GM23248 (cell line): ENCODE measurements around the gene DUSP10. TPM values are rescaled to one million over a fixed set of nuclear protein-coding genes. Genes with fewer than 3 reads are reported as not detected.
A peak's percentile ranks its signal among the peaks of the same experiment; 100 is the strongest.

ENCODE experiments used
- DNase-seq: peaks from one replicate; pipeline ENCODE4 v3.0.0-alpha.2; 2015
- H2AFZ ChIP-seq: fragments of 200-600 bp; sonication (generic); 2 replicates; pipeline ENCODE4 v1.6.1; 2016; ENCODE audit warnings: antibody characterized with exemption
- H3F3A ChIP-seq: fragments of 200-600 bp; sonication (generic); 2 replicates; pipeline ENCODE4 v1.6.1; 2016; ENCODE audit warnings: mild to moderate bottlenecking, antibody characterized with exemption, mixed run types; ENCODE audit not compliant: insufficient read depth
- H3K27ac ChIP-seq: fragments of 200-600 bp; sonication (generic); 2 replicates; pipeline ENCODE4 v1.5.1; 2016; ENCODE audit warnings: mild to moderate bottlenecking
- H3K27me3 ChIP-seq: fragments of 200-600 bp; sonication (generic); replicated peaks from 2 replicates; pipeline ENCODE4 v1.6.1; 2016; ENCODE audit warnings: mild to moderate bottlenecking; ENCODE audit not compliant: insufficient read depth
- H3K36me3 ChIP-seq: fragments of 200-600 bp; sonication (generic); 2 replicates; pipeline ENCODE4 v1.6.1; 2016; ENCODE audit warnings: low read depth, mild to moderate bottlenecking
- H3K4me1 ChIP-seq: fragments of 200-600 bp; sonication (generic); 2 replicates; pipeline ENCODE4 v1.6.1; 2016; ENCODE audit warnings: mild to moderate bottlenecking; ENCODE audit not compliant: insufficient read depth
- H3K4me2 ChIP-seq: fragments of 200-600 bp; sonication (generic); one replicate; pipeline ENCODE4 v1.6.1; 2016; ENCODE audit warnings: mild to moderate bottlenecking; ENCODE audit not compliant: unreplicated experiment
- H3K4me3 ChIP-seq: fragments of 200-600 bp; sonication (generic); 2 replicates; pipeline ENCODE4 v1.5.1; 2016; ENCODE audit warnings: mild to moderate bottlenecking
- H3K79me2 ChIP-seq: fragments of 200-600 bp; sonication (generic); 2 replicates; pipeline ENCODE4 v1.6.1; 2016; ENCODE audit warnings: mild to moderate bottlenecking; ENCODE audit not compliant: insufficient read depth
- H3K9ac ChIP-seq: fragments of 200-600 bp; sonication (generic); 2 replicates; pipeline ENCODE4 v1.6.1; 2016; ENCODE audit warnings: mild to moderate bottlenecking
- H3K9me2 ChIP-seq: fragments of 200-600 bp; sonication (generic); 2 replicates; pipeline ENCODE4 v1.6.1; 2016; ENCODE audit warnings: mixed run types, mild to moderate bottlenecking, moderate library complexity; ENCODE audit not compliant: insufficient read depth
- H3K9me3 ChIP-seq: fragments of 200-600 bp; sonication (generic); one replicate; pipeline ENCODE4 v1.6.1; 2017; ENCODE audit warnings: low read depth
- H4K20me1 ChIP-seq: fragments of 200-600 bp; sonication (generic); 2 replicates; pipeline ENCODE4 v1.6.0; 2016; ENCODE audit not compliant: insufficient read depth
- EZH2 ChIP-seq: fragments of 200-600 bp; sonication (generic); IDR thresholded peaks from 2 replicates; pipeline ENCODE4 v1.6.1; 2018; ENCODE audit warnings: antibody characterized with exemption, mild to moderate bottlenecking; ENCODE audit not compliant: insufficient read depth, poor library complexity, severe bottlenecking
- EZH2phosphoT487 ChIP-seq: fragments of 200-600 bp; sonication (generic); IDR thresholded peaks from 2 replicates; pipeline ENCODE4 v1.6.1; 2018; ENCODE audit warnings: antibody characterized with exemption, moderate library complexity, mild to moderate bottlenecking, low read depth; ENCODE audit not compliant: insufficient read depth
- WGBS, 2 experiments: methylation state at CpG; one replicate each; pipeline ENCODE4 v1.1.6; 2015 to 2017; ENCODE audit warnings: low lambda C conversion rate in 2 of 2, low coverage in 1 of 2; ENCODE audit errors: missing lambda C conversion rate in 2 of 2; 5-methylcytosine and 5-hydroxymethylcytosine counted together
- in situ Hi-C: fragments of 300-500 bp; cut with MboI; formaldehyde crosslinking; loops from 2 replicates; pipeline ENCODE4 v1.15.0; 2020
- polyA plus RNA-seq: library from polyadenylated mRNA; unstranded; fragments of >200 nt; fragmentation: Nextera tagmentation; extraction: Ambion mirVana; gene quantifications from 2 replicates; pipeline ENCODE4 v1.2.1, GENCODE V29; 2016
- total RNA-seq: library from RNA; depleted of rRNA; stranded (reverse); fragments of >200 nt; shearing (Covaris generic); gene quantifications from 2 replicates; pipeline ENCODE4 v1.2.3, GENCODE V29; 2014

Gene DUSP10
- total and polyA plus RNA-seq, 2 experiments from 2014 or later, result 10.5 to 16.4 TPM

DNA sequence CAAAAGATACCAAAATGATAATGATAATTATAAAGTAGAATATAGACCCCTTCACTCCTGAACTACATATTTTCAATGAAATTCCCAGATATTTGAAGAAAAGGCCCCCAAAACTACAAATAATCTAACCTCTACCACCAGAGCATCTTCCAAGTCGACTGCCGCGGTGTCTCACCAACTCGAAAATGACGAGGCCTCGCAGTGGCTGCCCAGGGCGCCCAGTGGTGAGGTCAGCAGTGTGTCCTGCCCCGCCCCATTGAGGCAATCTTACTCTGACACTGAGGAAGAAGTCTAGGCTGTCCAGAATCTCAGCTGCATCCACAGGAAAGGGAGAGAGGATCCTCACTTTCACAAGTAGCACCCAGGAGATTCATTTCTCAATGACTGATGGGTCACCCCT lies 5.2 kb downstream of the DUSP10 start:
- Histone ChIP-seq H3K4me2 (no peak overlapping the region), H3K4me1 (peaks cover 26% of the 10 kb centered on the region), H3K9ac (no peak overlapping the region), H3K36me3 (no peaks in the 10 kb centered on the region; the same call in 1 of the 2 replicates), H3K9me3 (no peaks in the 10 kb centered on the region), H3K4me3 (no peak overlapping the region), H3K79me2 (peaks cover 100% of the 10 kb centered on the region), H4K20me1 (no peaks in the 10 kb centered on the region), H3F3A (0 out of 2 replicates have a peak, but pooled peaks cover 6% of the 10 kb centered on the region), H2AFZ (no peak overlapping the region), H3K27me3 (no peaks in the 10 kb centered on the region), H3K27ac (no peak overlapping the region), H3K9me2 (no peaks in the 10 kb centered on the region)
- TF ChIP-seq EZH2 (no peak), EZH2phosphoT487 (no peak)
- in situ Hi-C loops, result loop anchor here (10.0 kb wide), 1 partner anchor 252 kb away; no protein-coding TSS in a partner anchor
- DNase-seq, result no peak
- 95 to 97% methylated on average over 8 of the region's 8 CpGs for WGBS, 2 experiments

DNA sequence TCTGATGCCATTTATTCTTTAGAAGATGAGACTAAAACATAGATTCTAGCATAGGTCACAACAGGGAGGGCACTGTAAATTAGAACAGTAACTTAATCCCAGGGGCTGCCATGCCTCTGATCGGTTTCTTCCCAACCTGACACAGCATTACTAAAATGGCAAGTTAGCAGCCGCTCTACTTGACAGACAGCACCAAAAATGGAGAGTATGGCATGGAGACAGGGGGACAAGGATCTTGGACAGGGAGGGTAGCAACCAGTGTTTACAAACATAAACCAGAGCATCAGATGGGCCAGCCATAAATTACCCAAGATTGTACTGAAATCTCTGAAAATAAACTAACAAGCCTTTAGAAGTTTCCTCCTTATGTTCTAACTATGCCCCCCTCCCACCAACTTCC lies 5.9 kb downstream of the DUSP10 start:
- no peak for DNase-seq
- Histone ChIP-seq H3K4me1 (peaks cover 26% of the 10 kb centered on the region), H3K27me3 (no peaks in the 10 kb centered on the region), H4K20me1 (no peaks in the 10 kb centered on the region), H3K4me2 (peak overlapping the region; percentile 28), H3K9ac (0 out of 2 replicates have a peak overlapping the region, but pooled peaks have one; percentile 8), H3K9me2 (no peaks in the 10 kb centered on the region), H3K27ac (no peak overlapping the region), H3K9me3 (no peaks in the 10 kb centered on the region), H3K4me3 (peak overlapping the region; percentile 26; the same call in 1 of the 2 replicates), H3K79me2 (peaks cover 100% of the 10 kb centered on the region), H3F3A (no peaks in the 10 kb centered on the region), H3K36me3 (no peaks in the 10 kb centered on the region; the same call in 1 of the 2 replicates), H2AFZ (0 out of 2 replicates have a peak overlapping the region, but pooled peaks have one; percentile 18)
- 29 to 43% methylated on average over 2 of the region's 2 CpGs for WGBS, 2 experiments
- in situ Hi-C loops, result loop anchor here (10.0 kb wide), 1 partner anchor 251 kb away; no protein-coding TSS in a partner anchor
- TF ChIP-seq EZH2 (no peak), EZH2phosphoT487 (no peak)

DNA sequence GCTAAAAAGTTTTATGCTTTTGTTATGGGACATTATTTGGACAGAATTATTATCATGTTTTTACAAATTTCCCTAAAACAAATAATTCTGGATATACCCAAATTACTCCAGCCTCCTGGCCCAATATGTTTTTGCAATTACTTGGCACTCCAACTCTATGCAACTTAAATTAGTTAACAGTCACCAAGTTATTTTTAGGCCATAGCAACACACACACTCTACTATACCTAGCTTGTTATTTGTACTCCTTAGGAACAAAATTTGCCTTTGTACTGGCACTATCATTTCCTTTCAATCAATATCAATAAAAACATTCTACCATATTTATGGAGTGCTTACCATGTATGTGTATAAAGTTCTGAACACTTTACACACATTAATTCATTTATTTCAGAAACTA lies 7.7 kb downstream of the DUSP10 start:
- TF ChIP-seq EZH2phosphoT487 (no peak), EZH2 (no peak)
- Histone ChIP-seq H3F3A (no peaks in the 10 kb centered on the region), H2AFZ (no peak overlapping the region), H3K9me2 (no peaks in the 10 kb centered on the region), H3K27ac (no peak overlapping the region), H3K9ac (no peak overlapping the region), H4K20me1 (no peaks in the 10 kb centered on the region), H3K4me2 (no peak overlapping the region), H3K9me3 (no peaks in the 10 kb centered on the region), H3K4me1 (peaks cover 30% of the 10 kb centered on the region), H3K79me2 (peaks cover 98% of the 10 kb centered on the region), H3K36me3 (no peaks in the 10 kb centered on the region; the same call in 1 of the 2 replicates), H3K27me3 (no peaks in the 10 kb centered on the region), H3K4me3 (no peak overlapping the region)
- in situ Hi-C loops, result loop anchor here (10.0 kb wide), 1 partner anchor 249 kb away; no protein-coding TSS in a partner anchor
- no peak for DNase-seq

DNA sequence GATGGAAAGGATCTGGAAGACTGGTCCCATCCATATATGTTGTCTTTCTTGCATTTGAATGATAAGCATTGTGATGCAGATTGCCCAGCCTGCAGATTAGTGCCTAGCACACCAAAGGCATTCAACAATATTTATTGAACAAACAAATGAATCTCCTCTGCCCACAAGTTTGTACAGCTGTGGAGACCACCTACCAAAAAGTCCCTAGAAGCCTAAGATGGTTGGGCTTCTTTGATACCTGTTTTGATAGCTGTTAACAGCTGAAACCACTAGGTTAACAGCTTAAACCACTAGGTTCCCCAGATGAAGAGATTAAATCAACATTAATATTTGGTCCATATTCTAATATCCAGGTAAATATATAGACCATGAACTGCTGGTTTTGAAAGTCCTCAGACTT lies 9.8 kb downstream of the DUSP10 start:
- Histone ChIP-seq H3K9me3 (no peaks in the 10 kb centered on the region), H3K9me2 (no peaks in the 10 kb centered on the region), H3K27ac (no peak overlapping the region), H3K4me1 (peaks cover 42% of the 10 kb centered on the region), H3K4me2 (no peak overlapping the region), H3K4me3 (no peak overlapping the region), H2AFZ (no peak overlapping the region), H3K36me3 (no peaks in the 10 kb centered on the region; the same call in 1 of the 2 replicates), H3K79me2 (peaks cover 98% of the 10 kb centered on the region), H3K27me3 (no peaks in the 10 kb centered on the region), H3F3A (peaks cover 9% of the 10 kb centered on the region; the same call in 1 of the 2 replicates), H3K9ac (no peak overlapping the region), H4K20me1 (no peaks in the 10 kb centered on the region)
- in situ Hi-C loops, result loop anchor here (10.0 kb wide), 1 partner anchor 247 kb away; no protein-coding TSS in a partner anchor
- DNase-seq, result no peak
- no peak for TF ChIP-seq EZH2phosphoT487
- TF ChIP-seq EZH2, result no peak
